ENCODE results near the gene TAF1C. TPM values are rescaled to one million over a fixed set of nuclear protein-coding genes. Genes with fewer than 3 reads are reported as not detected.

TAF1C gene
- total and polyA plus RNA-seq, 10 of the 15 experiments (the other 5 are each of a cell fraction or from before 2014, with no cell fraction given): 0.98 to 40.1 (median 15.4) TPM

GRCh38 chr16:84186685-84187437, at the start of gene TAF1C (continued):
- TF ChIP-seq POLR2AphosphoS5 (IDR thresholded peaks at IDR 0.05; ENCODE audit: low read length): peak; percentile 84
- peak; percentile 66 for TF ChIP-seq MAX (IDR thresholded peaks at IDR 0.05; ENCODE audit: low read depth, low read length)
- peak; percentile 61 for TF ChIP-seq DPF2 (IDR thresholded peaks at IDR 0.05)
- TF ChIP-seq POU2F2 (IDR thresholded peaks at IDR 0.05; ENCODE audit: borderline replicate concordance, low read depth, low read length): peak; percentile 59; the same call in 1 of the 3 replicates
- TF ChIP-seq CEBPZ (IDR thresholded peaks at IDR 0.05; ENCODE audit: low read depth, low read length): 0 out of 2 replicates have a peak, but pooled peaks have one; percentile 39
- TF ChIP-seq ZNF384 (IDR thresholded peaks at IDR 0.05; ENCODE audit: borderline replicate concordance, low read depth, low read length): no peak
- TF ChIP-seq SREBF1 (IDR thresholded peaks at IDR 0.05; ENCODE audit: low read length): no peak
- peak; percentile 64 for TF ChIP-seq HCFC1 (IDR thresholded peaks at IDR 0.05; ENCODE audit: low read length)
- TF ChIP-seq MTA2 (IDR thresholded peaks at IDR 0.05; ENCODE audit: low read depth): no peak
- peak; percentile 94 to 99 (median 97); a peak in 5 of 6 replicates for TF ChIP-seq CTCF (IDR thresholded peaks at IDR 0.05 in 2 of 3, conservative IDR thresholded peaks at IDR 0.05 in 1 of 3; ENCODE audit: control insufficient read depth in 2 of 3, extremely low read depth in 1 of 3, insufficient read depth in 1 of 3, low read depth in 3 of 3, low read length in 3 of 3)
- peak; percentile 85; the same call in 1 of the 2 replicates for TF ChIP-seq NKRF (conservative IDR thresholded peaks at IDR 0.05)
- 0 out of 2 replicates have a peak, but pooled peaks have one; percentile 8 for TF ChIP-seq FOXK2 (IDR thresholded peaks at IDR 0.05)
- peak; percentile 38 for TF ChIP-seq SIX5 (IDR thresholded peaks at IDR 0.05; ENCODE audit: low read depth, low read length, severe bottlenecking)
- TF ChIP-seq SMAD5 (IDR thresholded peaks at IDR 0.05; ENCODE audit: low read depth): 0 out of 2 replicates have a peak, but pooled peaks have one; percentile 49
- TF ChIP-seq POLR2A (IDR thresholded peaks at IDR 0.05; ENCODE audit: low read depth, low read length): peak; percentile 82
- TF ChIP-seq RELB (IDR thresholded peaks at IDR 0.05; ENCODE audit: low read depth): 0 out of 2 replicates have a peak, but pooled peaks have one; percentile 50
- peak; percentile 66; the same call in 1 of the 2 replicates for TF ChIP-seq LARP7 (IDR thresholded peaks at IDR 0.05)
- TF ChIP-seq SP1 (IDR thresholded peaks at IDR 0.05; ENCODE audit: low read depth, low read length): no peak
- peak; percentile 88 for TF ChIP-seq SMC3 (IDR thresholded peaks at IDR 0.05; ENCODE audit: borderline replicate concordance, low read length)
- 0 out of 2 replicates have a peak, but pooled peaks have one; percentile 54 for TF ChIP-seq TARDBP (IDR thresholded peaks at IDR 0.05; ENCODE audit: borderline replicate concordance)
- TF ChIP-seq TCF7 (IDR thresholded peaks at IDR 0.05; ENCODE audit: borderline replicate concordance): no peak
- no peak for TF ChIP-seq SMAD1 (IDR thresholded peaks at IDR 0.05; ENCODE audit: low read depth, partially characterized antibody)
